Mucosa of gallbladder (tissue), 1 donor: ENCODE results near the gene TNNC1. TPM values are rescaled to one million over a fixed set of nuclear protein-coding genes. Genes with fewer than 3 reads are reported as not detected.

Experiments
- DNase-seq: peaks from one replicate; pipeline ENCODE4 v3.0.0-alpha.2; 2020; ENCODE audit warnings: low spot score
- total RNA-seq: library from RNA; stranded (reverse); gene quantifications from one replicate; pipeline ENCODE4 v1.2.1, GENCODE V29; 2021
- donor health status: DM: no; HTN: no; CAD: no.

Gene TNNC1
- total RNA-seq, 1 donor from 2014 or later, result 0.81 TPM

DNA sequence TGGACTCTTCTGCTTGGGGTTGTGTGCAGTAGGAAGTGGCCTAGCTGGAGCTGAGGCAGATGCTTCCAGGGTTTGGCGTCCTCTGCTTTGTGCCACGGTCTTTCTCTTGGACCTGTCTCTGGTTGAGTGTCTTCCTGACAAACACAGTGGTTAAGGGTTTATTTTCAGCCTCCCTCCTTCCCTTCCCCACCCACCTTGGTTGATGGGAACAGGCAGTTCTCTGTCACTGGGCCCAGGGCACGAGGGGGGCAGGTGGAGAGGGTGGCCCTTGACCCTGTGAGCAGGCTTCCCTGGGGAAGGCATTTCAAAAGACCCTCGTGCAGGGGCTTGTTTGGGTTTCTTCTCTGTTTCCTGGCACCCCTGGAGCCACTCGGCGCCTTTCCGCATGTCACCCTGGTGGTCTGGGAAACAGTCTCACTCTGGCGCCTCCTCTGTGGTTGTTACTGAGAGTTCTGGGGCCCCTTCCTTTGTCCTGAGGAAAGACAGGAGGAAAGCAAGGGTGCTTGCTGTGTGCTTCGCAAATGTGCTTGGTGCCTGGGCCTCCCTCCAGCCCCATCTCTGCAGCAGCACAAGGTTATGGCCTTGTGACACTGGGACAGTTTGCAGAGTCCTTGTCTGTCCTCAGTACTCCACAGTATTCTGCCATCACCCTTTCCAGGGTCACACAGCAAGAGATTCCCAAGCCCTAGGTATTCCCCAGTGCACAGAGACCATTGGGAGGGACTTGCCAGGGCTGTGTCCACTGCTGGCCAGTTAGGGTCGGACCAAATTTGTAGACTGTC lies 31.0 kb upstream of the TNNC1 start:
- no peak for DNase-seq

DNA sequence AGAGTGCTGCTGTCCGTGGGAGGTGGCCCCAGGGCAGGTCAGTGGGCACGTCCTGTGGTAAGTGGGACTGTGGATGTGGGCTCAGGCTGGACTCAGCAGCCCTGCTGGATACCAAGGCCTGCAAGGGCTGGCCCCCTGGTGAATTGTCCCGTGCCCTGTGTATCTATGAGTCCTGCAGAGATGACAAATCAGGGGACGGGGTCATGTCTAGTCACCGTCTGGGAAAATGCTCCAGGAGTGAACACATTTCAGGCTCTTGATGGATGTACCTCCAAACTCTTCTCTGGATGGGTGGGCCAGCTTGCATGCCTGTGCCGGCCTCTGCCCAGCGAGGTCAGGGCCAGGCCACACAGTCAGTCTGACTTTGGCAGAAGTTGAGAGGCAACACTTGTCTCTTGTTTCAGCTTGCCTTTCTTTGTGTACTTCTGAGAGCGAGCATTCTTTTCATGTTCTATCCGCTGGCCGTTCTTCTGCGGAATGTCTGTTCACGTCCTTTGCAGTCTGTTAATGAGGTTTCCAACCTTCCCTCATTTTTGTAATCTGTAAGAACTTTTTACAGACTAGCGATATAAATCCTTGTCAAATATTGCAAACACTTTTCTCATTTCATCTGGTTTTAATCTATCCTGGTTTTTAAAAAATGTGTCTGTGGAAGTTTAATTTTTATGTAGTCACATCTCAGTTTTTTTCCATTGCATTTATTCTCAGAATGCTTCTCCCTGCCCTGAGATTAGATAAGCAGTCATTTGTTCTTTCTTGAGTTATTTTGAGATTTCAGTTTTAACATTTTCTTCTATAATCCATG lies 29.9 kb upstream of the TNNC1 start:
- no peak for DNase-seq

DNA sequence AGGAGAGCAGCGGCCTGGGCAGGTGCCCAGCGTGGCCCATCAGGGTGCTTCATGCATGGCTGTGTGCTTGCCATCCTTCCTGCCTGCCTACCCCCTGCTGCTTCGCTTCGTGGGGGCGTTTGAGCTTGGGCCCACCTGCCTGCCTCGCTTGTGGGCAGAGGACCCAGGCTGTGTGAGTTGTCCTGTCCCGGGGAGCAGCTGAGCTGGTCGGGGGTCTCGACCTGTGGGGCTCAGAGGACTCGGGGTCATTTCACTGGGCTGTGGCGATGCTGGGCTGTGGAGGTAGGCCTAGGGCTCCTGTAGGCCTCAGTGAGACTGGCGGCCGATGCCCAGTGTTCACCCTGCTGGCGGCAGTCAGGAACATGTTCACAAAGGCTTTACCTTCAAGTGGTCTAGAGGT lies 29.2 kb upstream of the TNNC1 start:
- no peak for DNase-seq

DNA sequence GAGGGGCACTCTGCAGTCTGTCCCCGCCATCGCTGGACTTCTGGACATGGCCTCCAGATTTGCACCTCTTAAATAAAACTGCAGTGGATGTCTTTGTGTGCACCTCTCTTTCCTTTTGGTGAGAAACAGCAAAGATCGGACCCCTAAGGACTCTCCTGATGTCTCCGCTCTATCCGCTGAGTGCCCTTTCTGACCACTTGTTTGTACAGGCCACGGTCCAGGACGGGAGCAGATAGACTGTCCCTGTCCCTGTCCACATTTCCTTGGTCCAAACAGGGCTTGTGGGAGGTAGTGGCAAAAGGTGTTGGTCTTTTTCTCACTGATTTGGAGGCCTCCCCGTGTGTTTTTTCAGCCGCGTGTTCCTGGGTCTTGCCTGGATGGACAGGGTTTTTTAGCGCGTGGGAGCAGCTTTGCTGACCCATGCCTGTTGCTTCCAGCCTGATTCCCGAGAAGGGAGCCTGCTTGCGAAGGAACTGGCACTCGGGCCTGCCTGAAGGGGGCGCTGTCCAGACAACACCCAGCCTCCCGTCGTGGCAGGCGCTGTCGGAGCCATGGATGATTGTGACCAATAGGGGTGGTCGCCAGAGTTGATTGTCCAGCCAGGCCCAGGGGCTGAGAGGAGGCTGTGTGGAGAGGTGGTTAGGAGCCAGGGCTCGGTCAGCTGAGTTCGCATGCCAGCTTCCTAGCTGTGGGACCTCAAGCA lies 28.1 kb upstream of the TNNC1 start:
- no peak for DNase-seq

DNA sequence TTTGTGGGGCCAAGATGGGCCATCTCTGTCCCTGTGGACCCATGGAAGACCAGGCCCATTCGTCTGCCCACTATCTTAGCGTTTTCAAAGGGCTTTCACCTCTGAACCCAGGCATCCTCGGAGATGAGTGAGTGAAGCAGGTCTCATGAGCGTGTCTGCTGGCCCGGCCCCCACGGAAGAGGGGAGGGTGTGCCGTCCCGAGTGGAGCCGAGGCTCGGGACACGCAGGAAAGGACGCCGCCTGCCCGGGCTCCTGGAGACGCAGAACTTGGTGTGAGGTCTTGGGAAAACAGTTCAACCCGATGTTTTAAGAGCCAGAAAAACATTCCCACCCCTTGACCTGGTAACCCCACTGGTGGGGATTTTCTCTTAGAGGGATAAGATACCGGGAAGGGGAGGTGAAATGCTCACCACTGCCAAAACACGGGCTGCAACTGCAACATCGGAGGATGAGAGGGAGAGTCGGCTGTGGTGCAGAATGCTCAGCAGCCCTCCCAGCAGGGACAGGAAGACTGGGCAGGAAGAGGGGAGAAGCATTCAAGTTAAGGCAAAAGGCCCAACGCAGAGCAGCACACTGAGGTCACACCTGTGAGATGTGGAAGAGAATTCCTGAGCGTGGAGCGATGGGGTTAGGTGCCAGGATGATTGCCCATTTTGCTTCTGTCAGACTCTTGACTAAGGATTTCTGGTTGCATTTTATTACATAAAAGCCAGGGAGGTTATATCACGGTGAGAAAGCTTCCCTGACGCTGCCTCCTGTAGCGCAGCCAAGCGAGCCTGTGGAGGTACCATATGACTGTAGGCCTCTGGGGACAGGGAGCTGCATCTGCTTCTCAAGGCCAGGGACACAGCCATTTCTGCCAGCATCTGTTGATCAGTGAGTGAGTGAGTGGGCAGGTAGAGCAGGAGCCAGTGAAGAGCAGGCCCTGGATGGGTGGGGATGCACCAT lies 27.2 kb upstream of the TNNC1 start:
- DNase-seq, result no peak

DNA sequence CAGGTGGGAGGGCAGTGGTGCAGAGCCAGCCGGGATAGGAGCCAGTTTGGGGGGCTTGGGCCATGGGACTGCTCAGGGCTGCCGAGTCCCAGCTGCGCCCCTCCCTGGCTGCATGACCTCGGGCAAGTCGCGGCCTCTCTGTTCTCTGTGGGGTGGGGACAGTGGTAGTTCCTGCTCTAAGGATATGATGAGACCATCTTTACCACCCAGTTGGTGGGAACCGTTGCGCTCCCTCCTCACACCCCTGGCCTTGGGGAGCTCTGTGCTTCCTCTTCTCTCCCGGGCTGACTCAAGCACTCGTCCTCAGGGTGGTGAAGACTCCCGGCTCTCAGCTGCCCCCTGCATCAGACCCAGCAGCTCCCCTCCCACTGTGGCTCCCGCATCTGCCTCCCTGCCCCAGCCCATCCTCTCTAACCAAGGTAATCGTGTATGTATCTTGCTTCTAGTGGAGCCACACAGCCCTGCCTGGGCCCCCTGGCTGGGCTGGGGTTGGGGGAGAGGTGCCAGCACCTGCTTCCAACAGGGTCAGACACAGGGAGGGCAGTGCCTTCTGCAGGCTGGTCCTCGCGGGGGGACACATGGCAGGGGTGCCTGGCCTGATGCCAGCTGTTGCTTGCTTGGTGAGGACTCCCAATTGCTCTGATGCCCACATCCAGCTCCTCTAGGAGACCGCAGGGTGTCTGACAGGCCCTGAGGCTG lies 26.2 kb upstream of the TNNC1 start:
- no peak for DNase-seq

DNA sequence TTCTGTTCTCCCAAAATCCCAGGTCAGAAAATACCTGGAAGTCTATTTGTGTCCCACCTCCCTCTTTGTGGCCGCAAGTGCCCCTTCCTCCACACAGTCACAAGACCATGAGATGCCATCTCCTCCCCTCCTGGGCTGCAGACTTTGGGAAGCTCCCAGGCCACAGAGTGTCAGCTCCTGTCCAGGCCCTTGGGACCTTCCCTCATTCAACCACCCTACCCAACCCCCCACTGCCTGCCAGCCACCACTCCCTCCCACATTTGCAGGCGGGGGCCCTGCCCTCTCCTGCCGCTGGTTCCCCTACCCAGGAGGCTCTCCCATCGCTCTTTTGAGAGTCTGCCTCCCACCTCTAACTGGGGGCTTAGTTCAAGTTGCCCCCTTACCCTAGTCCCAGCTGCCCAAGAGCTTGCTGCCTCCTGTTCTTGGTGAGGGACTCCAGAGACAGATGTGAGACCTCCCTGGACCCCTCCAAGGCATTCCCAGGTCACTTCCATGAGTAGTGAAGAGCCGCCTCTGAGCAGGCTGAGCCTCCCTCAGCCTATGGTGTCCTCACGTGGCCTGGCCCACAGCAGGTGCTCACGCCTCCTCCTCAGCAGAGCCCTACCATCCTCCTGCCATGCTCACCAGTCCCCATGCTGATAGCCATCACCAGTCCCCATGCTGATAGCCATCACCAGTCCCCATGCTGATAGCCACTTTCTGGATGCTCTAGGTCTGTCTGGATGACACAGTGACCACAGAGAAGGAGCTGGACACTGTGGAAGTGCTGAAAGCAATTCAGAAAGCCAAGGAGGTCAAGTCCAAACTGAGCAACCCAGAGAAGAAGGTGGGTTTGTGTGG lies 25.4 kb upstream of the TNNC1 start:
- no peak for DNase-seq

DNA sequence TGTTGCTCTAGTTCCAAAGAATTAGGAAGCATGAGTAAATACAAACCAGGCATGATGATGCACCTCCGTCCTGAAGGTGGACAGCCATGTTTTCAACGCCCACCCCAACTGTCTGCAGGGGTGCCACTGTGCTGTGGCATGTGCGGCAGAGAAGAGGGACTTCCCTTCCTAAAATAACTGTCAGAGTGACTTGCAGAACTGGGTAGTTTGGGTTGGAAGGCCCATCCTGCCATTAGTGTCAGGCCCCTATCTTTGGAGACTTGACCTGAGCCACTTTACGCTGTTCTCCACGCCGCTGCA lies 23.9 kb upstream of the TNNC1 start:
- no peak for DNase-seq

DNA sequence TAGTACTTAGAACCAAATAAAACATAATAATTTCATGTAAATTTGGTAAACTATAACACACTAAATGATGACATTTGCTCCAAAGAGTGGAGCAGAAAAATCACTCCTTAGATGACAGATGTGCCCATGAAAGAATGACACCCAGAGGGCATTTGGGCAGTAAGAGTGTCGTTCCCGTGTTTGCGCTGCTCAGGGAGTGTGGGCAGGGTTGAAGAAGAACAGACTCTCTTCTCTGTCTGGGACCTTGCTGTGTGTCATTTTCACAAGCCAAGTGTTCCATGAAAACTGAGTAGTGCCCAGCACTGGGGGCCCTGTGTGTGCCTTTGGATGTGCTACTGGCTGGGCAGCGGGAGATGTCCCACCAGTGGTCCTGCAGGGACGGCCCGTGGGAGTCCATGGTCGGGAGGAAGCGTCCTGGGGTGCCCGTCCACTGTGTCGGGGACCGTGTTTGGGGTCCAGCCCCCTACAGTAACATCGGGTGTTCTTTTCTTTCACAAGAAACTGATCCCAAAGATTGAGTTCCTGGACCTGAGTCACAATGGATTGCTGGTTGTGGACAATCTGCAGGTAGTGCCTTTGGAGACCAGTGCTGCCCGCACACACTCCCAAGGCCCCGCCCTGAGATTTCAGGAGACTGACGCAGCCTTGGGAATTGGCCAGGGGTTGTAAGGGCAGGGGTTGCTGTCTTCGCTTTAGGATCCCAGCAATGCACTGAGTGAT lies 23.4 kb upstream of the TNNC1 start:
- DNase-seq, result no peak

DNA sequence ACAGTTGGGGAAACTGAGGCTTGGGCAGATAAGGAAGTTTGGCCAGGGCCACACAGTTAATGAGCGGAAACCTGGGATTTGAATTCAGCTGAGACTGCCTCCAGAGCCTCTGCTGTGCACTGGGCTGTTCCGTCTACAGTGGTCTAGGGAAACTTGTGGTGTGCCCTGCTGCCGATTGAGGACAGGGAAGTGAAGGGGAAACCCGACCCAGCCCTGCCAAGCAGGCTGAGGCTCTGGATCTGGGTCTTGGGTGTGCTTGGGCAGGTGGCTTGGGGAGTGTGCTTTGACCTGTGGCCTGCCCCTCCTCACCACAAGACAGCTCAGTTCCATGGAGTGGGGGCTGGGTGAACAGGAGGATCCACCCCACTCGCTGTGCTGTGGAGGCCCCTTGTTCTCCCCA lies 19.2 kb upstream of the TNNC1 start:
- DNase-seq, result no peak

DNA sequence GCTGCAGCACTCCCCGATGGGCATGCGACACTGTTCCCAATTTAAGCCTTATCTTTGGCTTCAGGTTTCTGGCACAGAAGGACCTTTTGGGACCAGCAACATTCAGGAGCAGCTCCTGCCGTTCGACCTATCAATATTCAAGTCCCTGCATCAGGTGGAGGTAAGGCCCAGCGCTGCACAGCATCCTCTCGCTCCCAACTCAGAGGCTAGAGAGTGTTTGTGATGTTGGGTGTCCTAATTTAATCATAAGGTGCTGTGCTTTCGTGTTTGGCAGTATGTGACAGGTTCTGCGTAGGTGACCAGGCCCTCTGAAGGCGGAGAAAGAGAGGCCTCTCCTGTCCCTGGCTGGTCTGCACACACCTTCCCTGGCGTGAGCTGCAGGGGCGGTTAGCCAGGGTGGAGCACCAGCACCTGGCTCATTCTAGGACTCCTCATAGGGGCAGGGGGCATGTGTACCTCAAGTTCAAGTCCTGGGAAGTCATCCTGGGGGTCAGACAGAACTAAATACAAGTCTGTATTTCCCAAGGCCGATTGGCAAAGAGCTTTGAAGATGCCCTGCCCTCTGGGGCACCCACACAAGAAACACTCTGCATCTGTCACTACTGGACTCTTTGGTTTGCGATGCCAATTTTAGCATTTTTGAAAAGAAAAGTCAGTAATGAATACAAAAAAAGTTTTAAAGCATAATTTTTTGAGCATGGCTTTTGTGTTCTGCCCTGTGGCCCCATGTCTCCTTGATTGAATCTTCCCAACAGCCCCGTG lies 18.6 kb upstream of the TNNC1 start:
- no peak for DNase-seq

DNA sequence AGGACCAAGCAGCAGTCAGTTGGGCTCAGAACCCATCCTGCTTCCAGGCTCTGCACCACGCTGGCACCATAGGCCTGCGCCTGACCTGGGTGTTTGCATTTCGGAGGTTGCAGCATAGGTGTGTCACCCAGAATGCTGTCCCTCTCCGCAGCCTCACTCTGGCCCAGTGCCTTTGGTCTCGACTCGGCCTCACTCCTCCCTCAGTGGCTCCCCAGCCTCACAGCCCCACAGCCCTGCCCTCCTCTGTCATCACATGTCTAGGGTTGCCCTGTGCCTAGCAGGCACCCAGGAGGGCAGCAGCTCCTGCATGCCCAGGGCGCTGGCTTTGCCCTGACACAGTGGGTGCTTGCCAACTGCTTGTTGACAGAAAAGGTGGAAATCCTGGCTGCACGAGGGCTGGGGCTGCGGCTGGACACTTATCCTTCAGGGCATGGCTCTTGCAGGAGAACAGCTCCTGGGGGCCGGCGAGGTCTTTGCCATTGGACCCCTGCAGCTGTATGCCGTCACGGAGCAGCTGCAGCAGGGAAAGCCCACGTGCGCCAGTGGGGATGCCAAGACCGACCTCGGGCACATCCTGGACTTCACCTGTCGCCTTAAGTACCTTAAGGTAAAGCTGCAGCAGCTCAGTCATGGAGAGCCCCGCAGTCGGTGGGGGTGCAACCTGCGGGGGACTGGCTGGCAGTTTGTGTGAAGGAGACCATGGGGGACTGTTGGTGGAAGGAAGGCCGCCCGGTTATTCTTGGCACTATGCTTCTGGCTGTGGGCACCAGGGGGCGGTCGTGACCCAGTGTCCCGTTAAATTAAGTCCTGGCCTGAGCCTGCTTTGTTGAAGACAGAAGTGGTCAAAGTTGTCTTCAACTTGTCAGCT lies 17.8 kb upstream of the TNNC1 start:
- peak; percentile 60 for DNase-seq

DNA sequence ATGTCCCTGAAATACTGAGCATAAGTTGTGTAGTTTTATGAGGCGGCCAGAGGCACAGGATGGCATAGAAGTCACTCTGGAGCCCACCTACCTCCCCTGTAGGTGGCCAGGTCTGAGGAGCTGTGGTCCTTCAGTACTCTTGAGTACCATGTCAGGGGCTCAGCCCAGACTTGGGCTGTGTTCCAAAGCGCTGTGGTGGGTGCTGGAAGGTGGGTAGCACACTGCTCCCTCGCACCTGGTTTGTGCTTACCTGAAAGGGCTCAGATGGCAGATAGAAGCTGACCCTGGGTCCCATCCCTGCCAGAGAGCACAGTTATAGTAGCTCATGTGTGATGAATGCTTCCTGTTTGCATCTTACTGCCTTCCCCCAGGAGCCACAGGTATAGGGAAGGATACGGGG lies 17.1 kb upstream of the TNNC1 start:
- DNase-seq, result no peak

DNA sequence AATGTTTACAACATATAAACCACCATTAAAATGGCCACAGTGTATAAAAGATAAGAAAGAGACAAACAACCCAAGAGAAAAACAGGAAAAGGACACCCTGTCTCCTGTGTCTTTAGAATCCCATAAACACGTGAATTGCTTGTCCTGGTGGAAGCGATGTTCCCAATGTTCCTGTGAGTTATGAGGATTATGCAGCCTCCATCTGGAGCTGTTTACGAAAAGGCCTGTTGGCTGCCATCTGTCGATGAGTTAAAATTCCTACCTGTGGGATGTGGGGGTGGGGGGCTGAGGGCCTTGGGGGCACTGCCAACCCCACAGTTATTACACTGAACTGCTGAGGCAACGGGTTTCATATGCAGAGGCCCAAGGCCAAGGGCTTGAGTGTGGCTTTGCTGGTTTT lies 15.2 kb upstream of the TNNC1 start:
- DNase-seq, result no peak

DNA sequence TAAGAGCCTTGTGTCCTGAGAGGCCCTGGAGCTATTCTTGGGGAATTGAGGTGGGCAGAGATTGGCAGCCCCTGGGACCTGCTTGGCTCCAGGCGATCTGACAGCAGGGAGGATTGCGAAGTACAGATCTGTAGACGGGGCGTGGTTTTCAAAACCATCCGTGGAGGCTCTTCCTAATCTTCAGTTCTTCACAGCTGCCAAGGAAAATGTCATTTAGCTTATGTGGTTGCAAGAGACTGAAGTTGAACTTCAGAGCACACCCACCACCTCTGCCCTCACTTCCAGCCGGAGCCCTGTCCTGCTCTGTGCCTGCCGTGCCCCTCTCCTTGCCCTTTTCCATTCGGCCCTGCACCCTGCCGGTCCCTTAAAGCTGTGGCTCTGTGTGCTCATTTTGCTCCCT lies 14.5 kb upstream of the TNNC1 start:
- DNase-seq, result no peak

DNA sequence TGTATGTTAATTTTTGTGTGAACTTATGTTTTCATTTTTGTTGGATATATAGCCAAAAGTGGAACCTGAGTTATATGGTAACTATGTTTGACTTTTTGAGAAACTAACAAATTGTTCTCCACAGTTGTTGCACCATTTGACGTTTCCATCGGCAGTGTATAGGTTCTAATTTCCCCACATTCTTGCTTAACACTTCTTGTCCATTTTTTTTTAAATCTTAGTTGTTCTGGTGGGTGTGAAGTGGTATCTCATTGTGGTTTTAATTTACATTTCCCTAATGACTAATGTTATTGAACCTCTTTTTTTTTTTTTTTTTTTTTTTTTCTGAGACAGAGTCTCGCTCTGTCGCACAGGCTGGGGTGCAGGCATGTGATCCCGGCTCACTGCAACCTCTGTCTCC lies 9.6 kb upstream of the TNNC1 start:
- DNase-seq, result no peak

DNA sequence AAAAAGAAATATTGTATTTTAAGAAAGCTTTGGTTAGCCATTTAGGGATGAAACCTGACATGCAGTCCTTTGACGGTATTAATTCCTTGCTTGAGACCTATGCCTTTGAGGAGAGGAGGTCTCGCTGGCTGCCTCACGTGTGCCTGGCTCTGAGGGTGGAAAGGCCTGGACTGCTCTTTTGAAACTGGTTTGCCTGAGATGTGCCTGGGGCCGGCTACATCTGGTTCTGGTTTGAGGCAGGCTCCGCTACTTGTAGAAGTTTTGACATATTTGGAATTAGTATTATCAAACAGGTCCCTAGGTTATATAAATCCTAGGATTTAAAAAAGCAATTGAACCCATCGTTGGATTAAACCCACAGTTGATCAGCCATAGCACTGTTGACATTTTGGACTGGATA lies 8.0 kb upstream of the TNNC1 start:
- DNase-seq, result no peak
